ENCODE data around the gene A4GALT.

DNA sequence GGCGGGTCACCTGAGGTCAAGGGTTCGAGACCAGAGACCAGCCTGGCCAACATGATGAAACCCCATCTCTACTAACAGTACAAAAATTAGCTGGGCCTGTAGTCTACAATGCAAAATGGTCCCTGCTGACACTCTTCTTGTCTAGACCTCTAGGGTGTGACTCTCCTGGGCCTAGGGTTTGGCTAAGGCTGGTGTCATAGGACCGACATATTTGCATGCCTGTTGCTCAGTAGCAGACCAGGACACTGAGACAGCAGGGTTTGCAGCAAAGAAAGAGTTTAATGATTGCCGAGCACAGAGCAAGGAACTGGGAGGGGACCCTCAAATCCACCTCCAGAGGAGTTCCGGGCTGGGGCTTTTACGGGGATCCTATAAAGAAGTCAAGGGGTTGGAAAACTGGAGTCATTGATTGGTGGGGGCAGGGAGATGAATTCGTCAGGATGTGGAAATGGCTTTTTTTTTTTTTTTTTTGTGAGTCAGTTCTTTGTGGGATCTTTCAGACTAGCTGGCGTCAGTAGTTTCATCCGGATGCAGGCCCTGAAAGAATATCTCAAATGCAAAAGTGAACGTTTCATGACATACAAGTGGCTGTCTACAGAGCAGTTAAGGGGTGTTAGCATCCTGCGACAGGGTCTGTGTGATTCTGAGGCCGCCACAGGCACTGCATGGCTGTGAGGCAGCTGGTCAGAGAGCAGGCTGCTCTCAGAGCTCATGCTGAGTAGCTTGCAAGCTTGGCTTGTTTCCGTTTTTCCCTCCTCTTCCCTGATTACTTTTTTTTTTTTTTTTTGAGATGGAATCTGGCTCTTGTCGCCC, 27.2 kb upstream of the A4GALT start:
- TF ChIP-seq, protein P1, sequence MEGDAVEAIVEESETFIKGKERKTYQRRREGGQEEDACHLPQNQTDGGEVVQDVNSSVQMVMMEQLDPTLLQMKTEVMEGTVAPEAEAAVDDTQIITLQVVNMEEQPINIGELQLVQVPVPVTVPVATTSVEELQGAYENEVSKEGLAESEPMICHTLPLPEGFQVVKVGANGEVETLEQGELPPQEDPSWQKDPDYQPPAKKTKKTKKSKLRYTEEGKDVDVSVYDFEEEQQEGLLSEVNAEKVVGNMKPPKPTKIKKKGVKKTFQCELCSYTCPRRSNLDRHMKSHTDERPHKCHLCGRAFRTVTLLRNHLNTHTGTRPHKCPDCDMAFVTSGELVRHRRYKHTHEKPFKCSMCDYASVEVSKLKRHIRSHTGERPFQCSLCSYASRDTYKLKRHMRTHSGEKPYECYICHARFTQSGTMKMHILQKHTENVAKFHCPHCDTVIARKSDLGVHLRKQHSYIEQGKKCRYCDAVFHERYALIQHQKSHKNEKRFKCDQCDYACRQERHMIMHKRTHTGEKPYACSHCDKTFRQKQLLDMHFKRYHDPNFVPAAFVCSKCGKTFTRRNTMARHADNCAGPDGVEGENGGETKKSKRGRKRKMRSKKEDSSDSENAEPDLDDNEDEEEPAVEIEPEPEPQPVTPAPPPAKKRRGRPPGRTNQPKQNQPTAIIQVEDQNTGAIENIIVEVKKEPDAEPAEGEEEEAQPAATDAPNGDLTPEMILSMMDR (IDR thresholded peaks at IDR 0.05; ENCODE audit: poor library complexity) = no peak
- no peak for TF ChIP-seq EZH2 (IDR thresholded peaks at IDR 0.05; ENCODE audit: borderline replicate concordance)
- TF ChIP-seq EZH2phosphoT487 (IDR thresholded peaks at IDR 0.05; ENCODE audit: low read depth, severe bottlenecking, unreplicated experiment) = no peak

Measured in hepatocyte (in vitro differentiated cells).